Retinal pigment epithelial cell (primary cell): ENCODE results near the gene RBBP5.
A peak's percentile ranks its signal among the peaks of the same experiment; 100 is the strongest.

ENCODE experiments used
- DNase-seq: peaks from one replicate; pipeline ENCODE4 v3.0.0-alpha.2; 2010; ENCODE audit warnings: low read depth
- H3K4me3 ChIP-seq: 2 replicates; pipeline ENCODE4 v1.5.1; 2011; ENCODE audit warnings: mild to moderate bottlenecking, low read length, control low read depth, moderate library complexity
- TF ChIP-seq, protein P1 (sequence below): conservative IDR thresholded peaks from 2 replicates; pipeline ENCODE4 v1.5.1; 2011; ENCODE audit warnings: low read depth, low read length, control low read depth, inconsistent platforms

The RBBP5 gene

GRCh38 chr1:205144046-205144720 lies 22.4 kb upstream of the RBBP5 start:
- DNase-seq, result no peak
- TF ChIP-seq, protein P1, sequence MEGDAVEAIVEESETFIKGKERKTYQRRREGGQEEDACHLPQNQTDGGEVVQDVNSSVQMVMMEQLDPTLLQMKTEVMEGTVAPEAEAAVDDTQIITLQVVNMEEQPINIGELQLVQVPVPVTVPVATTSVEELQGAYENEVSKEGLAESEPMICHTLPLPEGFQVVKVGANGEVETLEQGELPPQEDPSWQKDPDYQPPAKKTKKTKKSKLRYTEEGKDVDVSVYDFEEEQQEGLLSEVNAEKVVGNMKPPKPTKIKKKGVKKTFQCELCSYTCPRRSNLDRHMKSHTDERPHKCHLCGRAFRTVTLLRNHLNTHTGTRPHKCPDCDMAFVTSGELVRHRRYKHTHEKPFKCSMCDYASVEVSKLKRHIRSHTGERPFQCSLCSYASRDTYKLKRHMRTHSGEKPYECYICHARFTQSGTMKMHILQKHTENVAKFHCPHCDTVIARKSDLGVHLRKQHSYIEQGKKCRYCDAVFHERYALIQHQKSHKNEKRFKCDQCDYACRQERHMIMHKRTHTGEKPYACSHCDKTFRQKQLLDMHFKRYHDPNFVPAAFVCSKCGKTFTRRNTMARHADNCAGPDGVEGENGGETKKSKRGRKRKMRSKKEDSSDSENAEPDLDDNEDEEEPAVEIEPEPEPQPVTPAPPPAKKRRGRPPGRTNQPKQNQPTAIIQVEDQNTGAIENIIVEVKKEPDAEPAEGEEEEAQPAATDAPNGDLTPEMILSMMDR, result no peak
- H3K4me3 ChIP-seq, result no peak overlapping the region

DNA sequence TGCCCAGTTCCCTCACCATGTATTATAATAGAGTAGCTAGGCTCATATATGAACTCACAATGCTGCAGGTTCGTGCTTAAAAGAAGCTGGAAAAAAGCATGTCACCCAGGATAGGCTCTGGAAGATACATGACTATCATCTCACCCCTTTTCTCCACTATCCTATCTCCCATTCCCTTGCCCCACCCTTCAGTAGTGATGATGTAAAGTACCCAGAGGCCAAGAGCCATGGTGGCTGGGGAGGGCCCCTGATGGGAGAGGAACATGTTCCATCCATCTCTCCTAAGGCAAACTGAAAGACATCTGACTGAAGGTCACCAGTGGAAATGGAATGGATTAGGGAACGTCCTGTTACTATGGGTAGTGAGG lies 20.3 kb upstream of the RBBP5 start:
- DNase-seq, result no peak
- H3K4me3 ChIP-seq, result no peak overlapping the region
- TF ChIP-seq, protein P1, result no peak

GRCh38 chr1:205141236-205142101 lies 19.7 kb upstream of the RBBP5 start:
- no peak overlapping the region for H3K4me3 ChIP-seq
- no peak for DNase-seq
- TF ChIP-seq, protein P1, result peak; percentile 82

- H3K4me3 ChIP-seq, result no peak overlapping the region
- DNase-seq, result no peak
- TF ChIP-seq, protein P1, result no peak
These were observed 18.3 kb upstream of the RBBP5 start for GRCh38 chr1:205140113-205140512.

DNA sequence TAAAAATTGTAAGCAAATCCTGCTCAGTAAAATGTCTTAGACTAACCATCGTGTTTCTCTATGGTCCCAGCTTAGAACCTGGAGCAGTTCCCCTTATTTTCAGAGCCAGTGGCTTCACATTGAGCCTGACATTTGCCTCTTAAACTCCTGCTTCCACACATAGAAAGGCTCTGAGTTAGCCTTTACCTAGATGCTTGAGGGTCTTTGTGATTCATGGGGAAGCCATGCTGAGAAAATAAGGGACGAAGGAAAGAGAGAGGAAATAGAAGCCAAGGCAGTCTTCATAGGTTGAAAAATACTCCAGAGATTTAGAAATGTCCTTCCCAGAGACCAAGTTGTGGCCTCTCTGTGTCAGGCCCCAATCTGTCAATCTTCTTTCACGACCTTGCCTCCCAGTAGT lies 16.1 kb upstream of the RBBP5 start:
- no peak overlapping the region for H3K4me3 ChIP-seq
- DNase-seq, result no peak
- TF ChIP-seq, protein P1, result no peak

GRCh38 chr1:205133287-205133686 lies 11.5 kb upstream of the RBBP5 start:
- TF ChIP-seq, protein P1, result no peak

More at GRCh38 chr1:205133287-205133686, 11.5 kb upstream of the RBBP5 start:
- H3K4me3 ChIP-seq, result no peak overlapping the region
- no peak for DNase-seq
